Lower leg skin (tissue), 3 donors: ENCODE measurements around the gene POM121.
"Not testable (repeated sequence)": the region's sequence is repeated elsewhere in the genome, so short reads cannot be mapped to it uniquely, and the experiment has no call there.

ENCODE experiments used
- CTCF ChIP-seq, 3 donors: fragments of 450-650 bp; IDR thresholded peaks; one replicate each; pipeline ENCODE4 v1.5.1; 2016; ENCODE audit warnings: antibody characterized with exemption in 3 of 3, mild to moderate bottlenecking in 3 of 3, moderate library complexity in 2 of 3
- POLR2A ChIP-seq, 2 donors: fragments of 450-650 bp; IDR thresholded peaks; one replicate each; pipeline ENCODE4 v1.6.1; 2016 to 2017; ENCODE audit warnings: antibody characterized with exemption in 2 of 2, mild to moderate bottlenecking in 1 of 2, moderate library complexity in 1 of 2

DNA sequence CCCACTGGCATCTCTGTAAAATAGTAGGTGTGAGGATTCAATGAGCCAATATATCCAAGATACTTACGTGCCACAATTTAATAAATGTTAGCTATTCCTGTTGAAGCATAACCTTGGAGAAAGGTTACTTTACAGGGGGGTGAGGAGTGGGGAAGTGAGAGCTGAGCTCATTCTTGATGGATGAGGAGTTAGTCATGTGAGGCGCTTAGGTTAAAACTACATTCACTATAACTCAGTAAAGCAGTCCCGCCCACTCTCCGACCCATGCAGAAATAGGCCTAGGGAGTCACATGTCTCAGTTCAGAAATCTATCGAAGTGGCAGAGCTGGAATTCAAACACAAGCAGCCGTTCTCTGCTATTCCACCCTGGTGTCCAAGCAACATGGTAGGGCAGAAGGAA, 25.5 kb downstream of the POM121 start:
- TF ChIP-seq CTCF, POLR2A (IDR thresholded peaks at IDR 0.05): not testable (repeated sequence)
